A549 (cell line): ENCODE data around the gene TMEM86B. TPM values are rescaled to one million over a fixed set of nuclear protein-coding genes. Genes with fewer than 3 reads are reported as not detected.

Experiments
- ATAC-seq, 2 experiments: fragments of 200-7000 bp in 1 of 2; fragments of >200 bp in 1 of 2; cut with Nextera tagmentation in 1 of 2; cut with Tn5 transposase in 1 of 2; 3 replicates each; pipeline versions ENCODE4 v1.8.0 to v1.9.1; 2018 to 2020; ENCODE audit warnings: mild to moderate bottlenecking in 1 of 2, moderate library complexity in 1 of 2
- CTCF ChIA-PET: fragments of 300-600 bp; sonication (Branson Sonifier 250); formaldehyde crosslinking; extraction: SDS; loops from one replicate; lab custom pipeline; 2021; ENCODE audit warnings: antibody characterized with exemption, inconsistent platforms; lab: Yijun Ruan, JAX
- POLR2A ChIA-PET: fragments of 350-600 bp; formaldehyde crosslinking; extraction: SDS; loops from one replicate; lab custom pipeline; 2021; ENCODE audit warnings: antibody characterized with exemption, inconsistent platforms; lab: Yijun Ruan, JAX
- DNase-seq, 2 experiments: peaks; one replicate each; pipeline versions ENCODE4 v3.0.0 to v3.0.0-alpha.2; 2011 to 2016; ENCODE audit warnings: low read depth in 1 of 2, low spot score in 1 of 2
- FAIRE-seq: peaks from 2 replicates; lab custom pipeline; 2011; peaks lifted over from hg19 to GRCh38; lab: Jason Lieb, UNC
- H3K27ac ChIP-seq, 2 experiments: fragments of >200 bp; sonication (Bioruptor Twin); formaldehyde crosslinking; 3 replicates each; pipeline ENCODE4 v1.5.1; 2016 to 2017
- H3K4me1 ChIP-seq: fragments of >200 bp; sonication (Bioruptor Twin); formaldehyde crosslinking; 3 replicates; pipeline ENCODE4 v1.6.1; 2016
- H3K4me2 ChIP-seq: fragments of >200 bp; sonication (Bioruptor Twin); formaldehyde crosslinking; 3 replicates; pipeline ENCODE4 v1.6.1; 2016
- H3K4me3 ChIP-seq: fragments of >200 bp; sonication (Bioruptor Twin); formaldehyde crosslinking; 3 replicates; pipeline ENCODE4 v1.5.1; 2016
- H3K9me3 ChIP-seq: fragments of >200 bp; sonication (Bioruptor Twin); formaldehyde crosslinking; 3 replicates; pipeline ENCODE4 v1.6.1; 2016
- CBX2 ChIP-seq: fragments of 200-600 bp; sonication (generic); IDR thresholded peaks from 2 replicates; pipeline ENCODE4 v1.6.1; 2016; ENCODE audit warnings: low read depth, mild to moderate bottlenecking, borderline replicate concordance
- CEBPB ChIP-seq, 2 experiments: fragments of >200 bp in 1 of 2; sonication (Bioruptor Twin) in 1 of 2; formaldehyde crosslinking in 1 of 2; IDR thresholded peaks; 2 replicates each; pipeline ENCODE4 v1.6.1; 2012 to 2016
- CHD2 ChIP-seq: fragments of 150-350 bp; IDR thresholded peaks from 2 replicates; pipeline ENCODE4 v1.6.1; 2014; ENCODE audit warnings: low read length; ENCODE audit not compliant: partially characterized antibody
- E2F6 ChIP-seq: IDR thresholded peaks from 2 replicates; pipeline ENCODE4 v1.6.1; 2012; ENCODE audit warnings: low read depth, borderline replicate concordance
- ESRRA ChIP-seq: fragments of 150-350 bp; IDR thresholded peaks from 2 replicates; pipeline ENCODE4 v1.6.1; 2014; ENCODE audit warnings: mild to moderate bottlenecking, low read length, borderline replicate concordance
- FOSL2 ChIP-seq, 2 experiments: fragments of 450-650 bp in 1 of 2; fragments of >200 bp in 1 of 2; sonication (Bioruptor Twin) in 1 of 2; formaldehyde crosslinking; IDR thresholded peaks; 2 replicates each; pipeline versions ENCODE4 v1.5.0 to v1.6.1; 2016 to 2020; ENCODE audit warnings: mild to moderate bottlenecking in 1 of 2, moderate library complexity in 1 of 2
- FOXS1 ChIP-seq: fragments of 250-450 bp; sonication (Bioruptor Pico); IDR thresholded peaks from 2 replicates; pipeline ENCODE4 v1.5.0; 2020; ENCODE audit warnings: mild to moderate bottlenecking, moderate library complexity
- GATA3 ChIP-seq: IDR thresholded peaks from 2 replicates; pipeline ENCODE4 v1.6.1; 2012; ENCODE audit warnings: borderline replicate concordance
- HMGXB4 ChIP-seq: fragments of 250-450 bp; sonication (Bioruptor Pico); IDR thresholded peaks from 2 replicates; pipeline ENCODE4 v1.5.0; 2021; ENCODE audit warnings: mild to moderate bottlenecking, moderate library complexity, borderline replicate concordance
- HOXB13 ChIP-seq: fragments of 250-450 bp; sonication (Bioruptor Pico); IDR thresholded peaks from 2 replicates; pipeline ENCODE4 v1.5.0; 2020; ENCODE audit warnings: low read depth, mild to moderate bottlenecking, moderate library complexity
- JUN ChIP-seq, 2 experiments: fragments of >200 bp; sonication (Bioruptor Twin); formaldehyde crosslinking; IDR thresholded peaks; 2 replicates in 1 of 2; 3 replicates in 1 of 2; pipeline ENCODE4 v1.6.1; 2016 to 2017
- NFE2L2 ChIP-seq: fragments of 150-350 bp; conservative IDR thresholded peaks from 2 replicates; pipeline ENCODE4 v1.6.1; 2014; ENCODE audit warnings: low read length
- POLR2A ChIP-seq: IDR thresholded peaks from 2 replicates; pipeline ENCODE4 v1.6.1; 2012; ENCODE audit warnings: mild to moderate bottlenecking, low read length
- RCOR1 ChIP-seq: fragments of 150-350 bp; IDR thresholded peaks from 2 replicates; pipeline ENCODE4 v1.6.1; 2014; ENCODE audit warnings: antibody characterized with exemption, low read length, low read depth
- RFX5 ChIP-seq: fragments of 450-650 bp; IDR thresholded peaks from 2 replicates; pipeline ENCODE4 v1.7.1; 2014; ENCODE audit warnings: antibody characterized with exemption, mild to moderate bottlenecking, moderate library complexity
- SREBF2 ChIP-seq: fragments of 450-650 bp; IDR thresholded peaks from 2 replicates; pipeline ENCODE4 v1.6.1; 2014; ENCODE audit warnings: mild to moderate bottlenecking, moderate library complexity
- USF2 ChIP-seq: fragments of 450-650 bp; IDR thresholded peaks from 2 replicates; pipeline ENCODE4 v1.6.1; 2014; ENCODE audit warnings: antibody characterized with exemption
- ZFP36 ChIP-seq: fragments of 450-650 bp; IDR thresholded peaks from 2 replicates; pipeline ENCODE4 v1.6.1; 2014; ENCODE audit warnings: borderline replicate concordance; ENCODE audit not compliant: partially characterized antibody
- ZNF302 ChIP-seq: fragments of 250-450 bp; sonication (Bioruptor Pico); IDR thresholded peaks from 2 replicates; pipeline ENCODE4 v1.9.0; 2021; ENCODE audit warnings: inconsistent platforms, mild to moderate bottlenecking, moderate library complexity
- ZSCAN20 ChIP-seq: fragments of 250-450 bp; sonication (Bioruptor Pico); IDR thresholded peaks from 2 replicates; pipeline ENCODE4 v1.8.0; 2022; ENCODE audit warnings: mild to moderate bottlenecking, moderate library complexity
- WGBS: methylation state at CpG from one replicate; pipeline ENCODE4 v1.1.6; 2017; ENCODE audit errors: missing lambda C conversion rate; 5-methylcytosine and 5-hydroxymethylcytosine counted together
- polyA plus RNA-seq, 4 experiments: library from polyadenylated mRNA; depleted of rRNA in 3 of 4; stranded (reverse); fragments of >200 nt; fragmentation: RNase III in 1 of 4; extraction: RNeasy Plus Mini Kit Qiagen cat#74134 plus additional on column Dnase treatment in 1 of 4; gene quantifications; 2 replicates in 3 of 4; 3 replicates in 1 of 4; pipeline ENCODE4 v1.2.3, GENCODE V29; 2011 to 2017

The TMEM86B gene
- polyA plus RNA-seq, 2 of the 4 experiments (the other 2 are of a cell fraction) = 1.6 to 3.4 TPM

- DNase-seq (no peak), ATAC-seq (no peak), FAIRE-seq (no peak)
- POLR2A ChIA-PET = no interaction called here
- Histone ChIP-seq H3K27ac (no peak overlapping the region), H3K9me3 (no peaks in the 10 kb centered on the region), H3K4me3 (no peak overlapping the region), H3K4me1 (peaks cover 18% of the 10 kb centered on the region; the same call in 2 of the 3 replicates), H3K4me2 (no peak overlapping the region)
- CTCF ChIA-PET = interaction anchor here (0.8 to 3.2 kb wide), 8 partner anchors 11 to 174 kb away, joined by 3 to 14 read pairs (median 5); no protein-coding TSS in a partner anchor
- TF ChIP-seq CHD2 = no peak
- no peak for TF ChIP-seq GATA3
- TF ChIP-seq CBX2 = no peak
- no peak for TF ChIP-seq CEBPB (IDR thresholded peaks at IDR 0.05)
- no peak for TF ChIP-seq USF2
- no peak for TF ChIP-seq HOXB13 (CRISPR knock-in tag)
- TF ChIP-seq FOSL2 (IDR thresholded peaks at IDR 0.05) = no peak
- no peak for TF ChIP-seq FOSL2 (CRISPR knock-in tag; IDR thresholded peaks at IDR 0.05)
- WGBS = 83% methylated on average over 12 of the region's 12 CpGs
These were observed 15.6 kb upstream of the TMEM86B start for GRCh38 chr19:55244004-55244680.

- WGBS = 80% methylated on average over 7 of the region's 7 CpGs
- no peak for TF ChIP-seq ZSCAN20
- no peak for TF ChIP-seq SREBF2
- TF ChIP-seq USF2 = no peak
- TF ChIP-seq JUN (IDR thresholded peaks at IDR 0.05) = no peak
- no peak for TF ChIP-seq ESRRA
- TF ChIP-seq POLR2A = no peak
- TF ChIP-seq NFE2L2 = no peak
- no peak for TF ChIP-seq RCOR1
- TF ChIP-seq FOXS1 (CRISPR knock-in tag) = no peak
- no peak for TF ChIP-seq RFX5
- no peak for TF ChIP-seq ZFP36
- no peak for TF ChIP-seq E2F6
- TF ChIP-seq HMGXB4 (CRISPR knock-in tag) = no peak
- Histone ChIP-seq H3K4me3 (no peak overlapping the region), H3K27ac (no peak overlapping the region), H3K4me2 (no peak overlapping the region), H3K9me3 (no peaks in the 10 kb centered on the region), H3K4me1 (peaks cover 4% of the 10 kb centered on the region; the same call in 2 of the 3 replicates)
- ChIA-PET POLR2A (no interaction called here), CTCF (interaction anchor here (1.1 to 3.1 kb wide), 6 partner anchors 9 to 176 kb away, joined by 3 to 13 read pairs (median 4); no protein-coding TSS in a partner anchor)
- DNase-seq = no peak
- ATAC-seq = no peak
- FAIRE-seq = no peak
These were observed 14.0 kb upstream of the TMEM86B start for GRCh38 chr19:55242517-55242916.

GRCh38 chr19:55241935-55242464 lies 13.4 kb upstream of the TMEM86B start:
- DNase-seq = no peak
- TF ChIP-seq ZNF302 (CRISPR knock-in tag) = no peak

More at GRCh38 chr19:55241935-55242464, 13.4 kb upstream of the TMEM86B start:
- ChIA-PET POLR2A (no interaction called here), CTCF (interaction anchor here (1.1 to 3.1 kb wide), 6 partner anchors 9 to 176 kb away, joined by 3 to 13 read pairs (median 4); no protein-coding TSS in a partner anchor)
- WGBS = 97% methylated on average over 14 of the region's 16 CpGs
- Histone ChIP-seq H3K4me2 (no peak overlapping the region), H3K9me3 (no peaks in the 10 kb centered on the region), H3K27ac (no peak overlapping the region), H3K4me3 (no peak overlapping the region), H3K4me1 (no peaks in the 10 kb centered on the region)
- no peak for ATAC-seq
- FAIRE-seq = no peak
